Tibial nerve (tissue), 3 donors: Measurements from ENCODE around the gene TTLL6.
"Not testable (repeated sequence)": the region's sequence is repeated elsewhere in the genome, so short reads cannot be mapped to it uniquely, and the experiment has no call there.

Experiments
- POLR2A ChIP-seq, 2 donors: fragments of 450-650 bp; IDR thresholded peaks; one replicate each; pipeline ENCODE4 v1.6.1; 2017; ENCODE audit warnings: antibody characterized with exemption in 2 of 2, mild to moderate bottlenecking in 2 of 2, moderate library complexity in 2 of 2
- TF ChIP-seq, protein P1 (sequence below), 5 experiments: fragments of 200-600 bp in 3 of 5; fragments of 450-650 bp in 2 of 5; sonication (generic) in 3 of 5; IDR thresholded peaks; one replicate each; pipeline ENCODE4 v1.5.1; 2016 to 2019; ENCODE audit warnings: antibody characterized with exemption in 5 of 5, mild to moderate bottlenecking in 3 of 5, moderate library complexity in 2 of 5

GRCh38 chr17:48716549-48716948 is 100.5 kb downstream of the TTLL6 start:
- TF ChIP-seq, protein P1, sequence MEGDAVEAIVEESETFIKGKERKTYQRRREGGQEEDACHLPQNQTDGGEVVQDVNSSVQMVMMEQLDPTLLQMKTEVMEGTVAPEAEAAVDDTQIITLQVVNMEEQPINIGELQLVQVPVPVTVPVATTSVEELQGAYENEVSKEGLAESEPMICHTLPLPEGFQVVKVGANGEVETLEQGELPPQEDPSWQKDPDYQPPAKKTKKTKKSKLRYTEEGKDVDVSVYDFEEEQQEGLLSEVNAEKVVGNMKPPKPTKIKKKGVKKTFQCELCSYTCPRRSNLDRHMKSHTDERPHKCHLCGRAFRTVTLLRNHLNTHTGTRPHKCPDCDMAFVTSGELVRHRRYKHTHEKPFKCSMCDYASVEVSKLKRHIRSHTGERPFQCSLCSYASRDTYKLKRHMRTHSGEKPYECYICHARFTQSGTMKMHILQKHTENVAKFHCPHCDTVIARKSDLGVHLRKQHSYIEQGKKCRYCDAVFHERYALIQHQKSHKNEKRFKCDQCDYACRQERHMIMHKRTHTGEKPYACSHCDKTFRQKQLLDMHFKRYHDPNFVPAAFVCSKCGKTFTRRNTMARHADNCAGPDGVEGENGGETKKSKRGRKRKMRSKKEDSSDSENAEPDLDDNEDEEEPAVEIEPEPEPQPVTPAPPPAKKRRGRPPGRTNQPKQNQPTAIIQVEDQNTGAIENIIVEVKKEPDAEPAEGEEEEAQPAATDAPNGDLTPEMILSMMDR (IDR thresholded peaks at IDR 0.05): not testable (repeated sequence)
- TF ChIP-seq POLR2A (IDR thresholded peaks at IDR 0.05): not testable (repeated sequence)
